ENCODE data around the gene NOXRED1.

DNA sequence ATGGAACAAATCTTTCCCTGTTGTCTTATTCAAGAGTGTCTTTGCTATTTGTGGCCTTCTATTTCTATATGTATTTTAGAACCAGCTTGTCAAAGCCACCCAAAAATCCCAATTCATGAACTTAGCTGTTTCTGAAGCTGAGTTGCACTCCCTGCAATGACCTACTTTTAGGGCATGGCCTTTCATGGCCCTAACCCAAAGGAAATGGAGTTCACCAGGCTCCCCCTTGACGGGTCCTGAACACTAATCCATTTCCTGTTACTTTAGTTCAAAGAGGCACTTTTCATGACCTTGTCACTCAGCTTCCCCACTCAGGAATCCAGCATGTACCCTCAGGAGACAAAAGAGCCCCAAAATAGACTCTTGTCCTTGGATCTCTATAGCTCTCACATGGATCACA lies 54.0 kb downstream of the NOXRED1 start:
- TF ChIP-seq, protein P1, sequence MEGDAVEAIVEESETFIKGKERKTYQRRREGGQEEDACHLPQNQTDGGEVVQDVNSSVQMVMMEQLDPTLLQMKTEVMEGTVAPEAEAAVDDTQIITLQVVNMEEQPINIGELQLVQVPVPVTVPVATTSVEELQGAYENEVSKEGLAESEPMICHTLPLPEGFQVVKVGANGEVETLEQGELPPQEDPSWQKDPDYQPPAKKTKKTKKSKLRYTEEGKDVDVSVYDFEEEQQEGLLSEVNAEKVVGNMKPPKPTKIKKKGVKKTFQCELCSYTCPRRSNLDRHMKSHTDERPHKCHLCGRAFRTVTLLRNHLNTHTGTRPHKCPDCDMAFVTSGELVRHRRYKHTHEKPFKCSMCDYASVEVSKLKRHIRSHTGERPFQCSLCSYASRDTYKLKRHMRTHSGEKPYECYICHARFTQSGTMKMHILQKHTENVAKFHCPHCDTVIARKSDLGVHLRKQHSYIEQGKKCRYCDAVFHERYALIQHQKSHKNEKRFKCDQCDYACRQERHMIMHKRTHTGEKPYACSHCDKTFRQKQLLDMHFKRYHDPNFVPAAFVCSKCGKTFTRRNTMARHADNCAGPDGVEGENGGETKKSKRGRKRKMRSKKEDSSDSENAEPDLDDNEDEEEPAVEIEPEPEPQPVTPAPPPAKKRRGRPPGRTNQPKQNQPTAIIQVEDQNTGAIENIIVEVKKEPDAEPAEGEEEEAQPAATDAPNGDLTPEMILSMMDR (IDR thresholded peaks at IDR 0.05; ENCODE audit: insufficient read depth, low read depth, low read length) = no peak
- no peak for TF ChIP-seq EZH2 (IDR thresholded peaks at IDR 0.05; ENCODE audit: insufficient read depth, low read length)
